H9 (cell line): ENCODE results near the gene PPFIBP2. TPM values are rescaled to one million over a fixed set of nuclear protein-coding genes. Genes with fewer than 3 reads are reported as not detected.

Experiments used
- DNase-seq: peaks from one replicate; pipeline ENCODE4 v3.0.0-alpha.2; 2017
- H2AFZ ChIP-seq: one replicate; pipeline ENCODE4 v1.6.1; 2013; ENCODE audit warnings: mild to moderate bottlenecking, low read length, control low read depth, moderate library complexity
- H2AK5ac ChIP-seq: 2 replicates; pipeline ENCODE4 v1.6.1; 2013; ENCODE audit warnings: low read length, control low read depth, mixed read lengths; ENCODE audit not compliant: insufficient read length
- H2BK120ac ChIP-seq: one replicate; pipeline ENCODE4 v1.6.1; 2013; ENCODE audit warnings: low read depth, mild to moderate bottlenecking, low read length, control low read depth, inconsistent platforms; ENCODE audit not compliant: poor library complexity, severe bottlenecking
- H2BK12ac ChIP-seq: 2 replicates; pipeline ENCODE4 v1.6.1; 2013; ENCODE audit warnings: low read length, control low read depth, mixed read lengths, low read depth; ENCODE audit not compliant: insufficient read length
- H2BK15ac ChIP-seq: 2 replicates; pipeline ENCODE4 v1.6.1; 2013; ENCODE audit warnings: low read depth, low read length, control low read depth
- H2BK20ac ChIP-seq: one replicate; pipeline ENCODE4 v1.6.1; 2013; ENCODE audit warnings: low read depth, mild to moderate bottlenecking, low read length, control low read depth, inconsistent platforms; ENCODE audit not compliant: poor library complexity, severe bottlenecking
- H2BK5ac ChIP-seq: 2 replicates; pipeline ENCODE4 v1.6.1; 2013; ENCODE audit warnings: low read length, control low read depth, mixed read lengths; ENCODE audit not compliant: insufficient read length
- H3K14ac ChIP-seq: 2 replicates; pipeline ENCODE4 v1.6.1; 2013; ENCODE audit warnings: low read length, control low read depth; ENCODE audit not compliant: insufficient read depth
- H3K18ac ChIP-seq: 2 replicates; pipeline ENCODE4 v1.6.1; 2013; ENCODE audit warnings: low read depth, mild to moderate bottlenecking, mixed read lengths, low read length, control low read depth; ENCODE audit not compliant: insufficient read length
- H3K23ac ChIP-seq: 2 replicates; pipeline ENCODE4 v1.6.1; 2013; ENCODE audit warnings: low read length, control low read depth, mixed read lengths, low read depth; ENCODE audit not compliant: insufficient read length
- H3K23me2 ChIP-seq: 2 replicates; pipeline ENCODE4 v1.6.1; 2013; ENCODE audit warnings: low read depth, mild to moderate bottlenecking, mixed read lengths, low read length, control low read depth; ENCODE audit not compliant: insufficient read length, poor library complexity, severe bottlenecking
- H3K27ac ChIP-seq: 2 replicates; pipeline ENCODE4 v1.5.1; 2013; ENCODE audit warnings: low read length, control low read depth, mixed read lengths, low read depth; ENCODE audit not compliant: insufficient read length
- H3K27me3 ChIP-seq: 2 replicates; pipeline ENCODE4 v1.6.1; 2013; ENCODE audit warnings: low read length, control low read depth, inconsistent platforms; ENCODE audit not compliant: insufficient read depth
- H3K4ac ChIP-seq: 2 replicates; pipeline ENCODE4 v1.6.1; 2013; ENCODE audit warnings: low read depth, mild to moderate bottlenecking, control low read depth, inconsistent platforms, low read length, moderate library complexity
- H3K4me1 ChIP-seq: 2 replicates; pipeline ENCODE4 v1.6.1; 2013; ENCODE audit warnings: low read length, control low read depth, inconsistent platforms; ENCODE audit not compliant: insufficient read depth
- H3K4me2 ChIP-seq: 2 replicates; pipeline ENCODE4 v1.6.1; 2013; ENCODE audit warnings: low read length, control low read depth, mixed read lengths; ENCODE audit not compliant: insufficient read length, insufficient read depth
- H3K56ac ChIP-seq: 2 replicates; pipeline ENCODE4 v1.6.1; 2013; ENCODE audit warnings: low read depth, mild to moderate bottlenecking, mixed read lengths, low read length, control low read depth; ENCODE audit not compliant: insufficient read length
- H3K79me1 ChIP-seq: 2 replicates; pipeline ENCODE4 v1.6.1; 2013; ENCODE audit warnings: low read depth, mild to moderate bottlenecking, moderate library complexity, low read length, control low read depth, inconsistent platforms; ENCODE audit not compliant: insufficient read depth, poor library complexity, severe bottlenecking
- H3K79me2 ChIP-seq: 2 replicates; pipeline ENCODE4 v1.6.1; 2013; ENCODE audit warnings: low read length, control low read depth, inconsistent platforms; ENCODE audit not compliant: insufficient read depth
- H3K9ac ChIP-seq: 2 replicates; pipeline ENCODE4 v1.6.1; 2013; ENCODE audit warnings: low read length, control low read depth, mixed read lengths; ENCODE audit not compliant: insufficient read length; ENCODE audit errors: extremely low read depth
- H3K9me3 ChIP-seq: one replicate; pipeline ENCODE4 v1.6.1; 2013; ENCODE audit warnings: low read depth, low read length, inconsistent platforms; ENCODE audit not compliant: control insufficient read depth
- H3T11ph ChIP-seq: one replicate; pipeline ENCODE4 v1.6.1; 2013; ENCODE audit warnings: mild to moderate bottlenecking, low read length, control low read depth, inconsistent platforms
- H4K20me1 ChIP-seq: one replicate; pipeline ENCODE4 v1.6.1; 2013; ENCODE audit not compliant: control insufficient read depth, insufficient read length, insufficient read depth
- H4K5ac ChIP-seq: 2 replicates; pipeline ENCODE4 v1.6.1; 2013; ENCODE audit warnings: low read depth, mild to moderate bottlenecking, mixed read lengths, low read length, control low read depth; ENCODE audit not compliant: insufficient read length
- H4K8ac ChIP-seq: replicated peaks from 2 replicates; pipeline ENCODE4 v1.6.1; 2013; ENCODE audit warnings: low read length, control low read depth, mixed read lengths, low read depth; ENCODE audit not compliant: insufficient read length
- H4K91ac ChIP-seq: 2 replicates; pipeline ENCODE4 v1.6.1; 2013; ENCODE audit warnings: low read depth, mild to moderate bottlenecking, moderate library complexity, mixed read lengths, low read length, control low read depth; ENCODE audit not compliant: insufficient read length
- H3K27ac Mint-ChIP-seq, 3 experiments: 2 replicates in 2 of 3; 3 replicates in 1 of 3; pipeline ENCODE4 v1.8.0; 2020 to 2021; ENCODE audit warnings: mixed read lengths in 3 of 3, mild to moderate bottlenecking in 1 of 3, moderate library complexity in 1 of 3
- H3K27me3 Mint-ChIP-seq: 2 replicates; pipeline ENCODE4 v1.8.0; 2021; ENCODE audit warnings: low read depth, mild to moderate bottlenecking, moderate library complexity, mixed read lengths
- H3K36me3 Mint-ChIP-seq, 3 experiments: 2 replicates in 2 of 3; 3 replicates in 1 of 3; pipeline ENCODE4 v1.8.0; 2020 to 2021; ENCODE audit warnings: low read depth in 3 of 3, mixed read lengths in 3 of 3; ENCODE audit not compliant: insufficient read depth in 1 of 3
- H3K4me1 Mint-ChIP-seq, 2 experiments: 2 replicates each; pipeline ENCODE4 v1.8.0; 2020; ENCODE audit warnings: mixed read lengths in 2 of 2
- H3K4me3 Mint-ChIP-seq, 2 experiments: 2 replicates in 1 of 2; 3 replicates in 1 of 2; pipeline ENCODE4 v1.8.0; 2020 to 2021; ENCODE audit warnings: mild to moderate bottlenecking in 2 of 2, mixed read lengths in 2 of 2, moderate library complexity in 1 of 2
- H3K9me3 Mint-ChIP-seq, 2 experiments: 2 replicates in 1 of 2; 3 replicates in 1 of 2; pipeline ENCODE4 v1.8.0; 2020; ENCODE audit warnings: mild to moderate bottlenecking in 2 of 2, mixed read lengths in 2 of 2, moderate library complexity in 1 of 2
- CTCF ChIP-seq: fragments of 200-600 bp; sonication (generic); conservative IDR thresholded peaks from 3 replicates; pipeline ENCODE4 v1.8.0; 2021; ENCODE audit warnings: antibody characterized with exemption, mild to moderate bottlenecking
- WGBS: extraction: QIAGEN DNeasy Blood & Tissue Kit; methylation state at CpG from one replicate; pipeline ENCODE4 v1.1.7; 2013; ENCODE audit warnings: missing lambda C conversion rate, low lambda C conversion rate, mixed read lengths; ENCODE audit not compliant: insufficient read length; ENCODE audit errors: extremely low coverage; 5-methylcytosine and 5-hydroxymethylcytosine counted together
- total RNA-seq: library from RNA; stranded (reverse); gene quantifications from 2 replicates; pipeline ENCODE4 v1.2.1, GENCODE V29; 2021

The PPFIBP2 gene
- total RNA-seq, 1 experiment from 2014 or later = 8.3 TPM

GRCh38 chr11:7613394-7613720 lies 99.6 kb downstream of the PPFIBP2 start:
- Histone ChIP-seq H2BK20ac (no peak overlapping the region), H3K14ac (no peak overlapping the region), H3K4me2 (no peak overlapping the region), H3T11ph (no peak overlapping the region), H2BK12ac (no peak overlapping the region), H2BK15ac (no peak overlapping the region), H3K23ac (no peak overlapping the region), H3K4me1 (peaks cover 5% of the 10 kb centered on the region; the same call in 1 of the 2 replicates), H3K27ac (no peak overlapping the region), H2BK5ac (no peak overlapping the region), H2BK120ac (no peak overlapping the region), H3K9ac (no peak overlapping the region), H4K20me1 (no peaks in the 10 kb centered on the region), H3K23me2 (no peaks in the 10 kb centered on the region), H3K9me3 (no peaks in the 10 kb centered on the region), H3K79me1 (no peaks in the 10 kb centered on the region), H3K56ac (no peak overlapping the region), H4K91ac (no peak overlapping the region), H2AFZ (no peak overlapping the region), H4K5ac (no peak overlapping the region), H3K4ac (no peak overlapping the region), H3K27me3 (no peaks in the 10 kb centered on the region), H2AK5ac (no peak overlapping the region), H3K79me2 (no peaks in the 10 kb centered on the region), H4K8ac (no peak overlapping the region), H3K18ac (no peak overlapping the region)
- H3K36me3 Mint-ChIP-seq = peaks cover 0 to 8% (median 0%) of the 10 kb centered on the region in 3 experiments; a peak in 1 of 7 replicates
- WGBS = no CpG with 5 or more reads among the region's 4 CpGs
- peaks cover 19 to 26% of the 10 kb centered on the region in 2 experiments for H3K4me1 Mint-ChIP-seq
- H3K27ac Mint-ChIP-seq = no peak overlapping the region; a peak in 1 of 7 replicates
- no peak for TF ChIP-seq CTCF
- no peak overlapping the region for H3K4me3 Mint-ChIP-seq
- no peaks in the 10 kb centered on the region; the same call in 1 of the 2 replicates for H3K27me3 Mint-ChIP-seq
- no peaks in the 10 kb centered on the region; a peak in 1 of 5 replicates for H3K9me3 Mint-ChIP-seq
- DNase-seq = no peak
